Activated B cell treated with CpG ODN at 0.5 μM for 24 hours (primary cell): Measurements from ENCODE around the gene ETS2. TPM values are rescaled to one million over a fixed set of nuclear protein-coding genes. Genes with fewer than 3 reads are reported as not detected.

Experiments used
- ATAC-seq: fragments of 200-7000 bp; cut with Tn5 transposase; one replicate; pipeline ENCODE4 v1.10.0; 2021; ENCODE audit warnings: low read depth, mild to moderate bottlenecking, moderate library complexity
- CTCF ChIA-PET: fragments of 350-600 bp; sonication (Branson Sonifier 250); formaldehyde crosslinking; loops from one replicate; lab custom pipeline; 2021; ENCODE audit warnings: antibody characterized with exemption; lab: Charles Lee
- POLR2A ChIA-PET: fragments of 350-600 bp; sonication (Branson Sonifier 250); formaldehyde crosslinking; loops from one replicate; lab custom pipeline; 2021; ENCODE audit warnings: antibody characterized with exemption; lab: Charles Lee
- DNase-seq: peaks from one replicate; pipeline ENCODE4 v3.0.0; 2022
- H3K27ac Mint-ChIP-seq: one replicate; pipeline ENCODE4 v1.8.0; 2020; ENCODE audit warnings: mixed read lengths
- H3K27me3 Mint-ChIP-seq: one replicate; pipeline ENCODE4 v1.8.0; 2021; ENCODE audit warnings: mixed read lengths
- H3K36me3 Mint-ChIP-seq: one replicate; pipeline ENCODE4 v1.8.0; 2021; ENCODE audit warnings: low read depth, mixed read lengths
- H3K4me1 Mint-ChIP-seq: one replicate; pipeline ENCODE4 v1.8.0; 2021; ENCODE audit warnings: mixed read lengths
- H3K4me3 Mint-ChIP-seq: one replicate; pipeline ENCODE4 v1.8.0; 2020; ENCODE audit warnings: mild to moderate bottlenecking, mixed read lengths
- H3K9me3 Mint-ChIP-seq: one replicate; pipeline ENCODE4 v1.8.0; 2020; ENCODE audit warnings: mixed read lengths
- intact Hi-C: fragments of 100-400 bp; cut with micrococcal nuclease; formaldehyde crosslinking; loops from one replicate; pipeline ENCODE4 v1.15.1; 2024
- total RNA-seq: library from RNA; stranded (reverse); gene quantifications from 2 replicates; pipeline ENCODE4 v1.2.3, GENCODE V29; 2022
- TF ChIP-seq, protein P1 (sequence below): fragments of 200-600 bp; IDR thresholded peaks from one replicate; pipeline ENCODE4 v1.8.0; 2022; ENCODE audit warnings: antibody characterized with exemption, mild to moderate bottlenecking

Gene ETS2
- total RNA-seq = 4.4 and 4.5 TPM in 2 replicates

DNA sequence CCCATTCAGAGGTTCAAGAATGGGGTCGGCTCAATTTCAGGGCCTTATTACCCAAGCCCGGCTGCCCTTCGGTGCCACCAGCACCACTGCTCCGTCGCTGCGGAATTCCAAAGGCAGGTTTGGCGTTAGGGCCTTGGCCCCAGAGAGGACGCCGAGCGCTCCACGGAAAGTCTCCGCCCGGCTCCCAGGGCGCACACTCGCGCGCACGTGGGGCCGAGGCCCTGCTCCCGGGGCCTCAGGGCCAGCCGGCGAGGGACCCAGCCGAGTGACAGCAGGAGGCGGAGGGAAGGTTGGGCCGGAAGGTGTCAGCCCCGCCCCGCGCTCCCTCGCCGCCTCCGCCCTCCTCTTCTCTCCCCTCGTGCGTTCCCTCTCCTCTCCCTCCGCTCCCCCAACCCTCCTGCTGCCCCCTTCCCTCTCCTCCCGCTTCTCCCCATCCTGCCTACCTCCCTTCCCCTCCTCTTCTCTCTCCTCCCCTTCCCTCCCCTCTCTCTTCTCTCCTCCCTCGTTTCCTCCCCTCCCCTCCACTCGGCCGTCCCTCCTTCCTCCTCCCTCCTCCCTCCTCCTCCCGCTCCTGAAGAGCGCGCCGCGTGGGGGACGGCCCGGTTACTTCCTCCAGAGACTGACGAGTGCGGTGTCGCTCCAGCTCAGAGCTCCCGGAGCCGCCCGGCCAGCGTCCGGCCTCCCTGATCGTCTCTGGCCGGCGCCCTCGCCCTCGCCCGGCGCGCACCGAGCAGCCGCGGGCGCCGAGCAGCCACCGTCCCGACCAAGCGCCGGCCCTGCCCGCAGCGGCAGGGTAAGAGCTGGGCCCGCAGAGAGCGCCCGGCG is at the start of gene ETS2:
ETS2 (plus strand) TSS at position 602 of the 825 bp plus-strand sequence. CDS start 4,106 bp downstream, outside the sequence.
- Mint-ChIP-seq H3K27me3 (peaks cover 9% of the 10 kb centered on the region), H3K4me3 (peak within 1 kb of the TSS; percentile 83), H3K9me3 (no peaks in the 10 kb centered on the region), H3K27ac (peak within 1 kb of the TSS; percentile 30), H3K4me1 (peaks cover 16% of the 10 kb centered on the region), H3K36me3 (no peaks in the 10 kb centered on the region)
- CTCF ChIA-PET = no interaction called here
- POLR2A ChIA-PET = no interaction called here
- ATAC-seq (peak; percentile 83), DNase-seq (peak; percentile 55)
- intact Hi-C loops = loop anchor here (1.0 to 2.0 kb wide), 4 partner anchors 26 to 378 kb away; partner anchors contain the start of gene PSMG1
- TF ChIP-seq, protein P1, sequence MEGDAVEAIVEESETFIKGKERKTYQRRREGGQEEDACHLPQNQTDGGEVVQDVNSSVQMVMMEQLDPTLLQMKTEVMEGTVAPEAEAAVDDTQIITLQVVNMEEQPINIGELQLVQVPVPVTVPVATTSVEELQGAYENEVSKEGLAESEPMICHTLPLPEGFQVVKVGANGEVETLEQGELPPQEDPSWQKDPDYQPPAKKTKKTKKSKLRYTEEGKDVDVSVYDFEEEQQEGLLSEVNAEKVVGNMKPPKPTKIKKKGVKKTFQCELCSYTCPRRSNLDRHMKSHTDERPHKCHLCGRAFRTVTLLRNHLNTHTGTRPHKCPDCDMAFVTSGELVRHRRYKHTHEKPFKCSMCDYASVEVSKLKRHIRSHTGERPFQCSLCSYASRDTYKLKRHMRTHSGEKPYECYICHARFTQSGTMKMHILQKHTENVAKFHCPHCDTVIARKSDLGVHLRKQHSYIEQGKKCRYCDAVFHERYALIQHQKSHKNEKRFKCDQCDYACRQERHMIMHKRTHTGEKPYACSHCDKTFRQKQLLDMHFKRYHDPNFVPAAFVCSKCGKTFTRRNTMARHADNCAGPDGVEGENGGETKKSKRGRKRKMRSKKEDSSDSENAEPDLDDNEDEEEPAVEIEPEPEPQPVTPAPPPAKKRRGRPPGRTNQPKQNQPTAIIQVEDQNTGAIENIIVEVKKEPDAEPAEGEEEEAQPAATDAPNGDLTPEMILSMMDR = no peak

DNA sequence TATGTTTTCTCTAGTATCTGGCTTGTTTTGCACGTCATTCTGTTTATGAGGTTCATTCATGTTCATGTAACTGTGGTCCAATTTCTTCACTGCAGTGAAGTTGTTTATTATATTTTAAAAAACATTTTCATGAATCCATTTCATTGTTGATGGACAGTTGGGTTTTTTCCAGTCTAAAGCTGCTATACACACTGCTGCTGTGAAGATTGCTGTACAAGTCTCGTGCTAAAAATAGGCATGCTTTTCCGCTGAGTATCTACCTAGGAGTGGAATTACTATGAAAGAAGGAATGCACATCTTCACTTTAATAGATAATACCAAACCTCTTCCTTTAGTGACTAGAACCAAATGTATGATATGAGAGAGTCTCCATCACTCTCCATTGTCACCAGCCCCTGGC is 49.0 kb upstream of the ETS2 start:
- DNase-seq = no peak
- H3K4me3 Mint-ChIP-seq = no peak overlapping the region
- no peaks in the 10 kb centered on the region for H3K36me3 Mint-ChIP-seq
- intact Hi-C loops = no loop called here
- H3K4me1 Mint-ChIP-seq = peaks cover 4% of the 10 kb centered on the region
- peaks cover 20% of the 10 kb centered on the region for H3K27me3 Mint-ChIP-seq
- no peak for ATAC-seq
- TF ChIP-seq, protein P1 = no peak
- ChIA-PET POLR2A (no interaction called here), CTCF (no interaction called here)
- no peaks in the 10 kb centered on the region for H3K9me3 Mint-ChIP-seq
- no peak overlapping the region for H3K27ac Mint-ChIP-seq

GRCh38 chr21:38758501-38759214 is 47.1 kb upstream of the ETS2 start:
- no peaks in the 10 kb centered on the region for H3K9me3 Mint-ChIP-seq
- H3K27me3 Mint-ChIP-seq = peaks cover 8% of the 10 kb centered on the region
- TF ChIP-seq, protein P1 = no peak
- ChIA-PET POLR2A (no interaction called here), CTCF (no interaction called here)
- no peak overlapping the region for H3K27ac Mint-ChIP-seq
- H3K4me3 Mint-ChIP-seq = no peak overlapping the region
- DNase-seq (no peak), ATAC-seq (no peak)
- H3K4me1 Mint-ChIP-seq = peaks cover 4% of the 10 kb centered on the region
- intact Hi-C loops = no loop called here
- no peaks in the 10 kb centered on the region for H3K36me3 Mint-ChIP-seq

GRCh38 chr21:38759413-38759812 is 46.3 kb upstream of the ETS2 start:
- Mint-ChIP-seq H3K36me3 (no peaks in the 10 kb centered on the region), H3K4me1 (peaks cover 4% of the 10 kb centered on the region), H3K27me3 (peaks cover 8% of the 10 kb centered on the region), H3K4me3 (no peak overlapping the region), H3K27ac (no peak overlapping the region), H3K9me3 (no peaks in the 10 kb centered on the region)
- TF ChIP-seq, protein P1 = no peak
- DNase-seq (no peak), ATAC-seq (no peak)
- POLR2A ChIA-PET = no interaction called here
- intact Hi-C loops = no loop called here
- CTCF ChIA-PET = no interaction called here
